B cell (primary cell): ENCODE measurements around the gene GPC5. TPM values are rescaled to one million over a fixed set of nuclear protein-coding genes. Genes with fewer than 3 reads are reported as not detected.

Experiments
- ATAC-seq: fragments of 200-7000 bp; cut with Tn5 transposase; one replicate; pipeline ENCODE4 v1.10.0; 2021; ENCODE audit warnings: low read depth, mild to moderate bottlenecking, moderate number of reproducible peaks, moderate library complexity
- CTCF ChIA-PET: fragments of 350-600 bp; sonication (Branson Sonifier 250); formaldehyde crosslinking; loops from one replicate; lab custom pipeline; 2021; ENCODE audit warnings: antibody characterized with exemption, inconsistent platforms; lab: Charles Lee
- POLR2A ChIA-PET: fragments of 350-600 bp; sonication (Branson Sonifier 250); formaldehyde crosslinking; loops from one replicate; lab custom pipeline; 2021; ENCODE audit warnings: antibody characterized with exemption; lab: Charles Lee
- DNase-seq: peaks from one replicate; pipeline ENCODE4 v3.0.0; 2013
- H2AFZ ChIP-seq: 2 replicates; pipeline ENCODE4 v1.6.1; 2012; ENCODE audit warnings: mild to moderate bottlenecking, low read depth, low read length; ENCODE audit not compliant: insufficient read depth, poor library complexity, severe bottlenecking
- H3K27ac ChIP-seq, 2 donors: 1 replicate in 1 of 2; 2 replicates in 1 of 2; pipeline ENCODE4 v1.5.1; 2012 to 2013; ENCODE audit warnings: low read length in 2 of 2, mild to moderate bottlenecking in 2 of 2, moderate library complexity in 1 of 2
- H3K27me3 ChIP-seq, 4 experiments: fragments of 200-600 bp in 1 of 4; sonication (generic) in 1 of 4; replicated peaks in 1 of 4; 1 replicate in 2 of 4; 2 replicates in 2 of 4; pipeline versions ENCODE4 v1.6.1 to v1.7.0; 2013 to 2016; ENCODE audit warnings: low read length in 3 of 4, mild to moderate bottlenecking in 2 of 4, mixed read lengths in 1 of 4, moderate library complexity in 1 of 4; ENCODE audit not compliant: insufficient read depth in 4 of 4, control insufficient read depth in 3 of 4; ENCODE audit errors: control extremely low read depth in 1 of 4
- H3K36me3 ChIP-seq, 2 experiments: replicated peaks in 1 of 2; 1 replicate in 1 of 2; 2 replicates in 1 of 2; pipeline versions ENCODE4 v1.6.1 to v1.7.1; 2013; ENCODE audit warnings: low read length in 1 of 2; ENCODE audit not compliant: insufficient read depth in 2 of 2, control insufficient read depth in 1 of 2; ENCODE audit errors: control extremely low read depth in 1 of 2, extremely low read depth in 1 of 2
- H3K4me1 ChIP-seq, 2 donors: fragments of 200-600 bp in 1 of 2; sonication (generic) in 1 of 2; 1 replicate in 1 of 2; 2 replicates in 1 of 2; pipeline versions ENCODE4 v1.5.1 to v1.6.1; 2013 to 2017; ENCODE audit warnings: low read length in 2 of 2; ENCODE audit not compliant: control insufficient read depth in 2 of 2, insufficient read depth in 2 of 2
- H3K4me2 ChIP-seq: replicated peaks from 2 replicates; pipeline ENCODE3; 2012; ENCODE audit warnings: mild to moderate bottlenecking, low read depth, low read length; ENCODE audit not compliant: poor library complexity, severe bottlenecking
- H3K4me3 ChIP-seq, 5 experiments: fragments of 200-600 bp in 1 of 5; sonication (generic) in 1 of 5; 1 replicate in 3 of 5; 2 replicates in 2 of 5; pipeline versions ENCODE4 v1.5.1 to v1.7.0; 2011 to 2016; ENCODE audit warnings: low read length in 4 of 5, mild to moderate bottlenecking in 4 of 5, low read depth in 2 of 5, control low read depth in 1 of 5, moderate library complexity in 1 of 5; ENCODE audit not compliant: insufficient read depth in 1 of 5; ENCODE audit errors: control extremely low read depth in 1 of 5, extremely low read depth in 1 of 5
- H3K79me2 ChIP-seq: fragments of 200-600 bp; sonication (generic); one replicate; pipeline ENCODE4 v1.6.0; 2016; ENCODE audit warnings: low read length; ENCODE audit not compliant: control insufficient read depth, insufficient read depth
- H3K9ac ChIP-seq: fragments of 200-600 bp; sonication (generic); 2 replicates; pipeline ENCODE4 v1.6.1; 2017; ENCODE audit warnings: mild to moderate bottlenecking, low read length, moderate library complexity
- H3K9me3 ChIP-seq, 3 donors: one replicate each; pipeline versions ENCODE4 v1.6.1 to v1.7.1; 2013; ENCODE audit warnings: low read length in 2 of 3; ENCODE audit not compliant: control insufficient read depth in 2 of 3, insufficient read depth in 1 of 3; ENCODE audit errors: control extremely low read depth in 1 of 3
- H4K20me1 ChIP-seq: 2 replicates; pipeline ENCODE4 v1.6.0; 2012; ENCODE audit warnings: mild to moderate bottlenecking, low read length; ENCODE audit not compliant: insufficient read depth, control insufficient read depth, poor library complexity, severe bottlenecking
- H3K27ac Mint-ChIP-seq: one replicate; pipeline ENCODE4 v1.8.0; 2021; ENCODE audit warnings: mixed read lengths
- H3K27me3 Mint-ChIP-seq: one replicate; pipeline ENCODE4 v1.8.0; 2021; ENCODE audit warnings: mixed read lengths
- H3K4me1 Mint-ChIP-seq: one replicate; pipeline ENCODE4 v1.8.0; 2021; ENCODE audit warnings: mixed read lengths
- H3K4me3 Mint-ChIP-seq: one replicate; pipeline ENCODE4 v1.8.0; 2021; ENCODE audit warnings: mixed read lengths
- H3K9me3 Mint-ChIP-seq: one replicate; pipeline ENCODE4 v1.8.0; 2022; ENCODE audit warnings: mixed read lengths; ENCODE audit not compliant: insufficient read depth
- CTCF ChIP-seq: fragments of 200-600 bp; IDR thresholded peaks from one replicate; pipeline ENCODE4 v1.8.0; 2022; ENCODE audit warnings: antibody characterized with exemption, mild to moderate bottlenecking
- EZH2 ChIP-seq: IDR thresholded peaks from 2 replicates; pipeline ENCODE4 v1.6.1; 2012; ENCODE audit warnings: borderline replicate concordance, low read depth, mild to moderate bottlenecking, moderate library complexity, low read length; ENCODE audit not compliant: insufficient read depth, poor library complexity, severe bottlenecking
- WGBS: methylation state at CpG from one replicate; pipeline ENCODE4 v1.1.5; 2013; ENCODE audit warnings: missing lambda C conversion rate; ENCODE audit not compliant: insufficient coverage; 5-methylcytosine and 5-hydroxymethylcytosine counted together
- intact Hi-C: fragments of 100-400 bp; cut with micrococcal nuclease; formaldehyde crosslinking; loops from one replicate; pipeline ENCODE4 v1.10.0; 2022
- polyA plus RNA-seq: library from polyadenylated mRNA; depleted of rRNA; stranded (reverse); fragments of >200 nt; gene quantifications from 2 replicates; pipeline ENCODE4 v1.2.3, GENCODE V29; 2012
- total RNA-seq, 2 donors: library from RNA; stranded (reverse); fragments of 120-200 nt in 1 of 2; gene quantifications; 1 replicate in 1 of 2; 2 replicates in 1 of 2; pipeline versions ENCODE4 v1.2.3 to v1.2.4, GENCODE V29; 2013 to 2022

Gene GPC5
- total and polyA plus RNA-seq, 2 donors (not counting 1 experiment from before 2014, with no cell fraction given) = 0.15 to 0.30 TPM

- Histone ChIP-seq H3K27me3 (no peaks in the 10 kb centered on the region), H3K4me2 (no peak overlapping the region), H3K9me3 (peaks cover 0 to 4% (median 0%) of the 10 kb centered on the region in 3 donors), H3K36me3 (no peaks in the 10 kb centered on the region), H3K4me1 (no peaks in the 10 kb centered on the region), H4K20me1 (no peaks in the 10 kb centered on the region), H2AFZ (no peak overlapping the region), H3K79me2 (no peaks in the 10 kb centered on the region), H3K9ac (no peak overlapping the region), H3K4me3 (no peak overlapping the region), H3K27ac (no peak overlapping the region)
- TF ChIP-seq EZH2 (no peak), CTCF (no peak)
- CTCF ChIA-PET = no interaction called here
- H3K27ac Mint-ChIP-seq = no peak overlapping the region
- DNase-seq (no peak), ATAC-seq (no peak)
- H3K9me3 Mint-ChIP-seq = no peaks in the 10 kb centered on the region
- POLR2A ChIA-PET = no interaction called here
- H3K4me1 Mint-ChIP-seq = no peaks in the 10 kb centered on the region
- no peaks in the 10 kb centered on the region for H3K27me3 Mint-ChIP-seq
- intact Hi-C loops = no loop called here
- 93% methylated on average over 5 of the region's 7 CpGs for WGBS
- H3K4me3 Mint-ChIP-seq = no peak overlapping the region
Measured at GRCh38 chr13:92679602-92680001, 1281.2 kb downstream of the GPC5 start.

GRCh38 chr13:92681239-92681638 is 1282.8 kb downstream of the GPC5 start:
- no peaks in the 10 kb centered on the region for H3K4me1 Mint-ChIP-seq
- WGBS = 87% methylated on average over 3 of the region's 4 CpGs
- Histone ChIP-seq H3K79me2 (no peaks in the 10 kb centered on the region), H3K27me3 (no peaks in the 10 kb centered on the region), H3K4me1 (no peaks in the 10 kb centered on the region), H3K4me2 (no peak overlapping the region), H3K27ac (no peak overlapping the region), H3K36me3 (no peaks in the 10 kb centered on the region), H3K9ac (no peak overlapping the region), H4K20me1 (no peaks in the 10 kb centered on the region), H3K9me3 (peaks cover 0 to 4% (median 0%) of the 10 kb centered on the region in 3 donors), H3K4me3 (no peak overlapping the region), H2AFZ (no peak overlapping the region)
- POLR2A ChIA-PET = no interaction called here
- TF ChIP-seq EZH2 (no peak), CTCF (no peak)
- H3K27ac Mint-ChIP-seq = no peak overlapping the region
- ATAC-seq (no peak), DNase-seq (no peak)
- H3K4me3 Mint-ChIP-seq = no peak overlapping the region
- CTCF ChIA-PET = no interaction called here
- intact Hi-C loops = no loop called here
- H3K27me3 Mint-ChIP-seq = no peaks in the 10 kb centered on the region
- H3K9me3 Mint-ChIP-seq = no peaks in the 10 kb centered on the region
